T-helper 2 cell treated with Interferon-gamma antibody and Interleukin-4, amounts not matched to agents 100 ng/mL and 5 ng/mL, for 36 hours (primary cell): Measurements from ENCODE around the gene LRRC72. TPM values are rescaled to one million over a fixed set of nuclear protein-coding genes. Genes with fewer than 3 reads are reported as not detected.
"Not testable (repeated sequence)": the region's sequence is repeated elsewhere in the genome, so short reads cannot be mapped to it uniquely, and the experiment has no call there.

ENCODE experiments used
- intact Hi-C: fragments of 100-400 bp; cut with micrococcal nuclease; formaldehyde crosslinking; loops from one replicate; pipeline ENCODE4 v1.15.1; 2023
- total RNA-seq: library from RNA; stranded (reverse); gene quantifications from 2 replicates; pipeline ENCODE4 v1.2.3, GENCODE V29; 2022

The LRRC72 gene
- total RNA-seq, 1 donor from 2014 or later = not detected

DNA sequence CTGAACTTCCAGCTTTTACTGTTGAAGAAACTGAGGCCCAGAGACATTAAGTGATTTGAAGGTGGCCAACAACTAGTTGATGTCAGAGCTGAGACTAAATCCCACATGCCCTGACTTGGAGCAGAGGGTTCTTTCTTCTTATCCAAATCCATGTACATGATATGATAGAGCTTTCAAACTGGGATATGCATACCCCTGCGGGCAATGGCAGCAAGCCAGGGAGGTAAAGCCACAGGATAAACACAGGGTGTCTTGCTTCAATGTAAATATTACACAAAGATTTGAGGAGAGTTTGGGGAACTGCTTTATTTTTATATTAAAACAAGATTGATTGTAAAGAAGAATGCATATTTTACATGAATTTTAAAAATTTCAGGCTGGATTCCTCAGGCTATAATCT, 2.3 kb upstream of the LRRC72 start:
- intact Hi-C loops = no loop called here

DNA sequence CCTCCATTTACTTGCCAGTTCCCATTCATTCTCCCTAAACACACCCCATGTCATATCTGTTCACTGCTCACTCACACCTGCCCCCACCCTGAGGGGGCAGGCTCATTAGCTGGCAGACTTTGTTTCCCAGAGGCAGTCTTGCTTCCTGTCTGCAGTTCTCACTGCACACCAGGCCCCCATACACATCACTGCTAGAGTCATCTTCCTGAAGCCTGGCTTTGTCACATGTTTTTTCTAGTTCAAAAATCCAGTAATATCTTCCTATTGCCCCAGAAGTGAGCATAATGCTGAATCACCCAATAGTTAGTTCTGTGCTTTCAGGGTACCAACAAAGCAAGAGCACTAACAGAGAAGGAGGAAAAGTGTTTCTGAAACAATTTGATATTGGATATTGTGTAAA, 1.9 kb downstream of the LRRC72 start:
- intact Hi-C loops = no loop called here

DNA sequence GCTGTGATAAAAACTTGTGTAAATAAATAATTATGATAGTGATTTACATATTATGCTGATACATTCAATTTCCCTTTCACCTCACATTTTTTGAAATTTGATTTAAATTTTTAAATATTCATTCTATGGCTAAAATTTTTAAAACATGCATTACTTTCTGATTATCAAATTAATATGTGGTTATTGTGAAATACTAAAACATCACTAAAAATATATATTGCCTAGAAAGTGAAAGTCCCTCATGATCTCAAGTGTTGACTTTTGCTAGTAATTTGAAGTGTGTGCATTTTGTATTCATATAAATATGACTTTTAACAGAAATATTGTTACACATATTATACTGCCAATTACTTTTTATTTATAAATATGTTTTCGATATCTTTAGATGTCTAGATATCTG, 3.1 kb downstream of the LRRC72 start:
- intact Hi-C loops = no loop called here

DNA sequence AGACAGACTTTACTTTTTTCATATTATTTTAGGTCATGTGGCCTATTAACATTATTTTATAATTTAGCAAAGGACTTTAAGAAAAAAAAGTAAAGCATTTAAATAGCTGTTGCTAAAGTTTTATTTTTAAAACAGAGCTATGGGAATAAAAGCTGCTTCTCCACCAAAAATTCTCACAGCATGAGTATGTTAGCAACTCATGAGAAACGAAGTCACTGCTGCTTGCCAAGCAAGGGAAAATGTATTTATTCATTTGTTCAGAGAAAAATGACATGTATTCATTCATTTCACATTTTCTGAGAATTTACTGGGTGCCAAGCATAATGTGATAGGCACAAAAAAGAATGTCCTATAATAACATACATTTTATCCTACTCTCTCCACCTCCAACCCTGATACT, 5.1 kb downstream of the LRRC72 start:
- intact Hi-C loops = no loop called here

DNA sequence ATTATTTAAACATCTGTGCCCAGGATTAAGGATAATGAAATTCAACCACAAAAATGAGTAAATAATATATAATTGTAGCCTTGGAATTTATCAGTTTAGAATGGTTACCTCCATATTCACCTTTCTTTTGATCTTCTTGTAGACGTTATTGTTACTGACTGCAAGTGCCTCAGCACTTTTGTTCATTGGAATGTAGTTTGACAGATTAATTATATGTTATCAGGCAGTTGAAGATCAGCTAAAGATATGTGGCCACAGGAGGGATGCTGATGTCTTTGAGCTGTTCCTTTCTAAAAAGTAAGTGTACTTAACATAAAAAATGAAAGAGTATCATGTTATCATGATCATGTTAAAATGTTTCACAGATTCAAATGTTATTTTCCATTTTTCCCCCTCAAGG, 5.6 kb downstream of the LRRC72 start:
- intact Hi-C loops = no loop called here

DNA sequence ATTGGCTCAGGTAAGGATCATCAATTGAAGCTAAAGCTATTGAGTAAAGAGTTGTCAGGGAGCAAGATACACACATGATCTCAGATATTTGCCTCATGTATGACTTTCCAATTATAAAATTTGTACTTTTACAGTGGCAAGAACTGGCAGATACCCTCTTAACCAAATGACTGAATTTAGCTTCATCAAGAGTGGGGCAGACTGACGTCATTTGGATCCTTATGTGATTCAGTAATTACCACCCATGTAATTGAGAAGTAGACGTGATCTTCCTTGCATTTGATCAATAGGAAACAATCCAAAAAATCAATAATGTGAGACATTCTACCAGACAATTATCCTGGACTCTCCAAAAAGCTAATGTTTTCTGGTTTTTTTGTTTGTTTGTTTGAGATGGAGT, 8.9 kb downstream of the LRRC72 start:
- intact Hi-C loops = no loop called here

DNA sequence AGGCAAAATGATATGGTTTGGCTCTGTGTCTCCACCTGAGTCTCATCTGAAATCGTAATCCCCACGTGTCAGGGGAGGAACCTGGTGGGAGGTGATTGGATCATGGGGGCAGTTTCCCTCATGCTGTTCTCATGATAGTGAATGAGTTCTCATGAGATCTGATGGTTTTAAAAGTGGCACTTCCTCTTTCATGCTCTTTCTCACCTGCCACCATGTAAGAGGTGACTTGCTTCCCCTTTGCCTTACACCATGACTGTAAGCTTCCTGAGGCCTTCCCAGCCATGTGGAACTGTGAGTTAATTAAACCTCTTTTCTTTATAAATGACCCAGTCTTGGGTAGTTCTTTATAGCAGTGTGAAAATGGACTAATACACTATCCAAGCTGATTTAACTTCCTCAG, 13.9 kb downstream of the LRRC72 start:
- intact Hi-C loops = not testable (repeated sequence)

DNA sequence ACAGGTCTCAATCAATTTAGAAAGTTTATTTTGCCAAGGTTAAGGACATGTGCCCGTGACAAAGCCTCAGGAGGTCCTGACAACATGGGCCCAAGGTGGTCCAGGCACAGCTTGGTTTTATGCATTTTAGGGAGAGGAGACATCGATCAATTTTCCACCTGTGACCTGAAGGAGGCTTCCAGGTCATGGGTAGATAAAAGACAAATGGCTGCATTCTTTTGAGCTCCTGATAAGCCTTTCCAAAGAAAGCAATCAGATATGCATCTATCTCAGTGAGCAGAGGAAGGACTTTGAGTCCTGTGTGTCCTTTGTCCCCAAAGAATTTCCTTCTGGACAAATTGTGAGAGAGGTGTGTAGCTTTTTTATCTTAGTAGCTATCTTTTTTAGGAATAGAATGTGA, 15.8 kb downstream of the LRRC72 start:
- intact Hi-C loops = no loop called here

DNA sequence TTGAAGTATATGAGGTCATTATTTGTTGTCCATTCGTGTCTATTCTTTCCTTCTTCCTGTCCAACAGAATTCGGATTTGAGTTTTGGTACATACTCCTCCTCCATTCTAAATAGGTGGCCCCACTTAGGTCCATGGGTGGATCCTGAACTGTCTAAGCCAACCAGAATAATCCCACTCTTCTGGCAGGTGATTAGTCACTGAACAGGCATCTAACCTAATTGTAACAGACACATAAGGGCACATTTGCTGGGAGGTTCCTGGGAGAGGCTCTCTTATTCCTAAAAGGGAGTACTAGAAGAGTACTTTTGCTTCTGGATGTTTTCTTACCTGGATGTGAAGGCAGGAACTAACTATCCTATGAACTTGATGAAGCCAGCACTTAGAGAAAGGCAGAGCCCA, 16.8 kb downstream of the LRRC72 start:
- intact Hi-C loops = no loop called here

DNA sequence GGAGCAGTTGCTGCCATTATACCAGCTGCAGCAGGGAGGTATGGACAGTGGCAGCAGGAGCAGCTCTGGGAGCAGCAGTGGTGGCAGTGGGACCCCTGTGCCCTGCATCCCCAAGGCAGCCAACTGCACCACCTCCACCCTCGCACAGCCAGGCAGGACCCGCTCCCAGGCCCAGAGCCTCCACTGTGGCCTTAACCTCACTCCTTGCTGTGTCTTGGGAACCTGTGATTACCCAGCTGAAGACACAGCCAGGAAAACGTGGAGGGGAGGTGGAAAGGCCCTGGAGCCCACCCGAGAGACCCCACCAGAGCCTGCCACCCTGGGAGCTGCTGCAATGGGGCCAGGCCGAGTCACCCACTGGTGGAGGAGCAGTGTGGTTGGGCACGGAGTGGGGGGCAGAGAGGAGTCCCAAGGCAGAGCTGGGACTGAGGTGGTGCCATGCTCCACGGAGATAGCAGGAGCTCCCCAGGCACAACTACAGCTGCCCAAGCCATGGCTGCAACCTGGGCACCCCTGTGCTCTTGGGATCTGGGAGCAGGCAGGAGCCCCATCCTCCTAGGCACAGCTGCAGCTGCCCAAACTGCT, 20.4 kb downstream of the LRRC72 start:
- intact Hi-C loops = no loop called here

DNA sequence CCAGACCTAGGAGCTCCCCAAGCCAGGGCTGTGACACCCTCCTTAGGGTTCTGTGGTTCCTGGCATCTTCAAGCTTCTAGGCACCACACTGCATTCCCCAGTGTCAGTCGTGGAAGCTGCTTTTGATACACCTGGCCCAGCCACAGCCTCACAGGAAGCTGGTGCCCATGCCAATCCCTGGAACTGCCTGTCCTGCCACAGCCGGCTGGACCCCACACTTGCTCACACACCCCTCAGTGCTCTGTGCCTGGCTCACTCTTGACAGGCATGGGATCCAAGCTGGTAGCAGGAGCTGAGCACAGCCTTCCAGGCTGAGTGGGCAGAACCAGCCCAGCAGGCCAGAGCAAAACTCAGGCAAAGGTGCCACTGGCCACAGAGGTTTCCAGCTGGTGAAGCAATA, 21.8 kb downstream of the LRRC72 start:
- intact Hi-C loops = no loop called here

DNA sequence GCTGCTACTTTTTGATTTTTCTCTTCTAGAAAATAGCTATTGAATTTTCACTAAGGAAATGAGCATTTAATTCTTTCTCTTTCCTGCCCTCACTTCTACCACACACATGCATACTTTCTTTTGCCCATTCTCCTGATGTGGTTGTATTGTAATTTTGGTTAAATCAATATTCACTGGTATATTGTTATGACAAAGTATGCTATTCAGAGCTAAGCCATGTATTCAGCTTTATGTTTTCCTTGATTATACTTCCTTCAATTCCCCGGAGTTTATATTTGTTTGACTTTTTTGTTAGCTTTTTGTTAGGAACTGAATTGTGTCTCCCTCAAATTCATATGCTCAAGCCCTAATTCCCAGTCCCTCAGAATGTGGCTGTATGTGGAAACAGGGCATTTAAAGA, 24.0 kb downstream of the LRRC72 start:
- intact Hi-C loops = no loop called here

DNA sequence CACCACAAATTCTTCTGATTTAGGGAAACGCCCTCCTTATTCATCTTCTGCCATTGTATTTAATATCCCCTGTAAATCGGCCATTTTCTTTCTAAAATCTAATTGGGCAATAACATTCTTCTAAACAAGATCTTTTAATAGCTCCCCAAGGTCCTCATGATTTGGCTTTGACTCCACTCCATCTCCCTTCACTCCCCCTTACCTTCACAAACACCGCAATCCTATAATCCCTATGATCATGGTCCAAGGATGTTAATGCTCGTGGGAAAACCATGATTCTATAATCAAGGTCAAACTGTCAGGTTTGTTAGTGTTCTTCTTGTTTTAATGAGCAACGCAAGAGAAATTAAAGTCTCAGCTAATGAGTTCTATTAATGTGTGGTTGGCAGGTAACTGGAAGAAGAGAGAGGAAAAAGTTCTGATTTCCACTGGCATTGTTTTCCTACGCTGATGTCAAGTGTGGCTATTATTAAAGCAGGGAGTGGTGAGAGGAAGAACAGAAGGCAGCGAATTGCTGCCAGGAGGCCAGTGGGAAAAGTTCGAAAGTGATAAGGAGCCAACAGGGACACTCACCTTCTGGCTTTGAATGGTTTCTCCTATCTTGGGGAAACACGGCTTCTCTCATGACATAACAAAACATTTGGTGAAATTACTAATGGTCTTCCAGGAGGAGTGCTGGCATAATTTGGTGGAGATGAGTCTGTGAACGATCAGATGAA, 28.1 kb downstream of the LRRC72 start:
- intact Hi-C loops = loop anchor here (5.0 kb wide), 1 partner anchor 62 kb away; no protein-coding TSS in a partner anchor

DNA sequence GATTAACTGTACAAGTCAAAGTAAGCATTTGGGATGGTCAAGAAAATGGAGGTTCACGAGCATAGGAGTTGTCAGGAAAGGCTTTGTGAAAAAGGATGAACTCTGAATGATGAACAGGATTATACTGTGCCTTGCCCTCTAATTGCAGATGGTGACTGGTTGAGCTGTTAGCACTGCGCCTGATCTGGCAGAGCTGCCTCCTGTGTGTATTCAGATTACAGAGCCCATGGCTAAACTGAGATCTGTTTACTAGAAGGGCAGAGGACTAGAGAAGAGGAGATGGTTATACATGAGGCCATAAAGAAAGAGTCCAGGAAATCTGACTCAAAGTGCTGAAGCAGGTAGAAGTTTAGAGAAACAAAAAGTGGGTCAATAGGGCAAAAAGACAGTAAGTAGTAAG, 29.7 kb downstream of the LRRC72 start:
- intact Hi-C loops = loop anchor here (5.0 kb wide), 1 partner anchor 64 kb away; no protein-coding TSS in a partner anchor

DNA sequence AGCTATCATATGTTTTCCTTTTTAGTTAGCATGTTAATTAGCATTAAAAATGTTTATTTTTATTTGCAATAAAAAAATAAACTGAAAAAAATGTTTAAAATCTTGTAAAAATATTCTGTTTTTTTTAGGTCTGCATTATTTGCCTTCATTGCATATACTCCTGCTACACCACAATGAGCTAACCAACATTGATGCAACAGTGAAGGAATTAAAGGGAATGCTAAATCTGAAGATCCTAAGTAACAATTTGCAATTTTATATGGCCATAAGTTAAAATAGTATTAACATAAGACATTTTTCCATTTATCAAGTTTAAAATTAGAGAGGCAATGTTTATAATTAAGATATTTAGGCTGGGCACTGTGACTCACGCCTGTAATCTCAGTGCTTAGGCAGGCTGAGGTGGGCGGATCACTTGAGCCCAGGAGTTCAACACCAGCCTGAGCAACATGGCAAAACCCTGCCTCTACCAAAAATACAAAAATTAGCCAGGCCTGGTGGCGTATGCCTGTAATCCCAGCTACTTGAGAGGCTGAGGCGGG, 32.2 kb downstream of the LRRC72 start:
- intact Hi-C loops = loop anchor here (5.0 kb wide), 1 partner anchor 67 kb away; no protein-coding TSS in a partner anchor

DNA sequence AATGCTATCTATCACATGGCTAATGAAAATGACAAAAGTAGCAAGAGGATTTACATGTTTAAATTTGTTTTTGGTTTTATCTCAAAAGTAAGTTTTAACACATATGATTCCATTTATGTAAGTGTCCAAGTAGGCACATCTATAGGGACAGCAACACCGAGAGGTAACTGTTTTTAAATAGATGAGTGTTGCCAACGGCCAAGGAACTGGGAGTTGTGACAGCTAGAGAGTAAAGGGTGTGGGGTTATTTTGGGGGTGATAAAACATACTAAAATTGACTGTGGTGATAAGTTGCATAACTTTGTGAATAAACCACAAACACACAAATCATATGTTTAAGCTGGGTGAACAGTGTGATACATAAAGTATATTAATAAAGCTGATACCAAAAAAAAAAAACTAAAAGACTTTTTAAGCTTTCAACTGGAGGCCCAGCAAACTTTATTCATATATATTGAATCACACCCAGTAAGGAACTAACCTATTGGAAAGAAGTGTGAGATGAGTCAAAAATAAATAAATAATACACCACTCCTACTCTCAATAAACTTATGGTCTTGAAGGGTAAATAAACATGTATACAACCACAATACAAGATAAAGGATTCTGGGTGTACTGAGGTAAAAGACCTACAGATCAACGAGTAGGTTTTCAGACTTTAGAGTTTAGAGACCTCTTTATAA, 33.0 kb downstream of the LRRC72 start:
- intact Hi-C loops = loop anchor here (5.0 to 10.0 kb wide), 3 partner anchors 67 to 445 kb away; no protein-coding TSS in a partner anchor

DNA sequence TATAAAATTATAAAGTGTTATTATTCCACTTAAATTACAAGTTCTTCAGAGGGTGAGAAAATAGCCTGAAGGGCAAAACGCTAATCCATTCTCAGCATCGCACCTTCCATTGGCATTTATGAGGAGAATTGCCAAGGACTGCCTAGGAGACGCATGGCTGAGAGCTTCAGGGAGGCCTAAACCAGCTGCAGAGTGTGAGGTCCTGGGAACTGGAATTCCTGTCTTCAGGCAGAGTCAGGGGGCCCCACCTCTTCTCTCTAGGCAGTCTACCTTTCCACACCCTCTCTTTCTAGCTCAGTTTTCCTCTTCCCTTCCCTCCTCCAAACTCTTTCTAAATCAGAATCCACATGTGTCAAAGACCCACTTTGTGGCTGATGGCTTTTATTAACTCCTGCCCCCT, 35.3 kb downstream of the LRRC72 start:
- intact Hi-C loops = loop anchor here (10.0 kb wide), 2 partner anchors 297 to 447 kb away; no protein-coding TSS in a partner anchor

DNA sequence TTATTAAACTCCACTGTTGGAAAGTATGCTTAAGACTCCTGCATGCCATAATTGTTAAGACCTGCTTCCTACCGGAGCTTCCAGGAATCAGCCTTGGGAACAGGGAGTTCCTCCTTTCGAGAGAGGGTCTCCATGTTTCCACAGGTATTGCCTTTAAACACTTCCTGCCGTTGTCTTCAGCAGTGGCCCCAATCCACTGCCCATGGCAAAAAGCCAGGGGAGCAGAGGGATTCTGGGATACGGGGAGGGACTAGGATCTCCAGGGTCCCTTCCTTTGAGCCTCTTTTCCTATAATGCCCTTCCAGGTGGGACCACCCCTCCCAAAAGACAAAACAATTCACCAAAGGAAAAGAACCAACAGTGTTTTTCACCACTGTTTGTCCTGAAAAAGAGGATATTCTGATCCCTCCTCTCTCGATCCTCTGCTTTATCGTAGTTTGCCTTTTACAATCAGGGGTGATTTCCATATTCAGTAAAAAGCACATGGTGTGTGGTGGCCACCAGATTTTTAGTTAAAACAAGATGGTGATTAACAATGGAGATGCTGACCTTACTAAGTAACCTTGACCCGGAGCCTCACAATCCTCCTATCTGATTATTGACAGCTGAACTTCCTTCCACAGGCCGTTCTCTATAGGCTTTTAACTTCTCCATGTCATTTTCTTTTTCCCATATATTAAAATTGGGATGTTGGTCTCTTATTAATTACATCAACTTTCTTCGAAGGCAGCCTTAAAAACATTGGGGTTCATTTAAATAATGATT, 36.0 kb downstream of the LRRC72 start:
- intact Hi-C loops = loop anchor here (10.0 kb wide), 2 partner anchors 298 to 448 kb away; no protein-coding TSS in a partner anchor

DNA sequence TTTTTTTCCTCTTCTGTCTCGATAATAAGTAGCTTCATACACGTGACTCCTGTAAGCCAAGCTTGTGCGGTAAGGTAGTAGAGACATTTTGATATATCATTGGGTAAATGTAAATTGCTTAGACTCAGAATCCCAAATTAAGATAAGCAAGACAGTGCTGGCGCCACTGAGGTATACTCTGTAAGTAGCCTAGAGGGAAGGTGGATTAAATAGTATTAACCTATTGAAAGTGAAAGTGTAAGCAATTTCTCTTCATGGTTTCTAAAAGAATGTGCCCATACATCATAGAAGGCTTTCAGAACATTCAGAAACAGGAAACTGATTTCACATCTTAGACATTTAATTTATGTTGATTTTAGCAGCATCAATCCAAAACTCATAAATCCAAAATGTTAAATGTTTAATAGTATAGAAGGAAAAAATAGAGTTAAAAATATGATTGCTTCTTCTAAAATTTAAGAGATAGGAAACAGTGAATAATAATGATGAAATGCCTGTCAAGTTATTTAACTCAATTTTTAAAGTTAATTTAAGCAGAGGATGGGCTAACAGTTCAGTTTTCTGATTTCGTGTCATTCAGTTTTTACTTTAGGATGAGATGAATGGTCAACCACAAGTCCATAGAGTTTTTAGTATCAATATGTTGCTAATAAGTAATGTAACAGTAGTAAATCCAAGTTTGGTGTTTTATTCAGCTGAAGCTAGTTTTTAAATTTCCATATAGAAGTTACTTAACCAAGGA, 36.8 kb downstream of the LRRC72 start:
- intact Hi-C loops = loop anchor here (10.0 kb wide), 2 partner anchors 299 to 449 kb away; no protein-coding TSS in a partner anchor

DNA sequence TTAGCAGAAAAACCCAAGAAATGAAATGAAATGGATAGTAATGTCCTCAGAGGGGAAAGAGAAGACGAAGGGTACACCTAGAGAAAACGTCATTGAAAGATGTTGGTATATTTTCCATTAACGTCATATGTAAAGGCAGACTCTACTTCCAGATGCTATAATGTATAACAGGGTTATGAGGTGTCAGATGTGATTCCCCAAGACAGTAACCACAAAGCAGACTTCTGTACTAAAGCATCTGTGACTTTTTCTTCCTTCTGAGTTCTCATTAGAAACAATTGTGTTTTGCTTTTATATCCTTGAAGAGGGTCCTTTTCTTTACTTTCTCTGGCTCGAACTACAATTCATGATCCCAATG, 37.4 kb downstream of the LRRC72 start:
- intact Hi-C loops = loop anchor here (10.0 kb wide), 2 partner anchors 299 to 449 kb away; no protein-coding TSS in a partner anchor
